Mucosa of descending colon (tissue), 3 donors: ENCODE results near the gene AHRR. TPM values are rescaled to one million over a fixed set of nuclear protein-coding genes. Genes with fewer than 3 reads are reported as not detected.
A peak's percentile ranks its signal among the peaks of the same experiment; 100 is the strongest.
"Not testable (repeated sequence)": the region's sequence is repeated elsewhere in the genome, so short reads cannot be mapped to it uniquely, and the experiment has no call there.

ENCODE experiments used
- ATAC-seq: fragments of 200-7000 bp; cut with Tn5 transposase; one replicate; pipeline ENCODE4 v1.9.1; 2020; ENCODE audit warnings: mild to moderate bottlenecking, moderate library complexity
- DNase-seq, 3 donors: peaks; one replicate each; pipeline ENCODE4 v3.0.0-alpha.2; 2020
- H3K36me3 ChIP-seq: fragments of 200-600 bp; one replicate; pipeline ENCODE4 v1.8.0; 2021; ENCODE audit warnings: low read depth, mild to moderate bottlenecking
- H3K4me1 ChIP-seq: fragments of 200-600 bp; one replicate; pipeline ENCODE4 v1.8.0; 2021; ENCODE audit warnings: low read depth, mild to moderate bottlenecking
- H3K4me3 ChIP-seq: fragments of 200-600 bp; one replicate; pipeline ENCODE4 v1.8.0; 2021; ENCODE audit warnings: mild to moderate bottlenecking
- H3K9me3 ChIP-seq: fragments of 200-600 bp; one replicate; pipeline ENCODE4 v1.8.0; 2021; ENCODE audit warnings: mild to moderate bottlenecking
- CTCF ChIP-seq: fragments of 200-600 bp; IDR thresholded peaks from one replicate; pipeline ENCODE4 v1.8.0; 2022; ENCODE audit warnings: antibody characterized with exemption, mild to moderate bottlenecking
- intact Hi-C, 2 donors: fragments of 100-400 bp; cut with DNase I in 1 of 2; cut with micrococcal nuclease in 1 of 2; formaldehyde crosslinking; loops; one replicate each; pipeline versions ENCODE4 v1.11.0 to v1.11.1; 2022; cut with DNase I, micrococcal nuclease
- total RNA-seq, 3 donors: library from RNA; stranded (reverse); fragmentation: NEBNext Ultra II Directional in 2 of 3; extraction: Animal tissue kit (Norgen Biotek cat#: 25700) in 2 of 3; gene quantifications; one replicate each; pipeline versions ENCODE4 v1.2.1 to v1.2.4, GENCODE V29; 2021 to 2023
- donor health status: DM: no; HTN: no; CAD: no; lungs with moderate emphysema.
- donor health status: DM: no; HTN: no; CAD: no.
- donor health status: DM: no; HTN: yes; CAD: no.

AHRR gene
- total RNA-seq, 3 donors from 2014 or later, result 2.0 to 3.2 (median 2.3) TPM

DNA sequence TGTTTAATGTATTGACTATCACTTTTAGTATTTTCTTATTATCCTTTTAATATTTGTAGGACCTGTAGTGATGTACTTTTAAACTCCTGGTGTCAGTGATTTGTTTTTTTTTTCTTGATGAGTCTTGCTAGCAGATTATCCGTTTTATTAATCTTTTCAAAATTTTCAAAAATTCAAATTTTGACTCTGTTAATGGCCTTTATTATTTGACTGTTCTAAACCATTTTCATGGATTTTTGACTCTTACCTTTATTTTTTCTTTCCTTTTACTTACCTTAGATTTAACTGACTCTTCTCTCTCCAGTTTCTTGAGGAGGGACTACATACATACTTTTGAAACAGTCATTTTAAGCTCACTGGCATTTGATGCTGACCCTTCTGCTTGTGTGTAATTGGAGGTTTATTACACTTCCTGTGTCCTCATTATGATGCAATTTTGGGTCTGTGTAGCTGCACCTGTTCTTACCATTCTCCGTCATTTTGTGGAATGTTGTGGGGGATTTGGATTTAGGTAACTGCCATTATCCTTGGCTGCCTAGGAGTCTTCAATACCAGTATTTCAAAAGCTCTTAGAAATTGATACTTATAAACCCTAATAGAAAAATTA, 89.5 kb downstream of the AHRR start:
- Histone ChIP-seq H3K4me3 (no peak overlapping the region), H3K9me3 (peaks cover 3% of the 10 kb centered on the region), H3K36me3 (no peaks in the 10 kb centered on the region), H3K4me1 (peaks cover 12% of the 10 kb centered on the region)
- ATAC-seq, result no peak
- DNase-seq, result no peak
- no peak for TF ChIP-seq CTCF
- intact Hi-C loops, result no loop called here

- Histone ChIP-seq H3K9me3 (peaks cover 3% of the 10 kb centered on the region), H3K4me3 (no peak overlapping the region), H3K4me1 (peaks cover 12% of the 10 kb centered on the region), H3K36me3 (no peaks in the 10 kb centered on the region)
- ATAC-seq (no peak), DNase-seq (peak in 2 of 3 donors; percentile 7 to 28)
- intact Hi-C loops, result no loop called here
- TF ChIP-seq CTCF, result no peak
Observed at GRCh38 chr5:411728-412127, 90.2 kb downstream of the AHRR start.

DNA sequence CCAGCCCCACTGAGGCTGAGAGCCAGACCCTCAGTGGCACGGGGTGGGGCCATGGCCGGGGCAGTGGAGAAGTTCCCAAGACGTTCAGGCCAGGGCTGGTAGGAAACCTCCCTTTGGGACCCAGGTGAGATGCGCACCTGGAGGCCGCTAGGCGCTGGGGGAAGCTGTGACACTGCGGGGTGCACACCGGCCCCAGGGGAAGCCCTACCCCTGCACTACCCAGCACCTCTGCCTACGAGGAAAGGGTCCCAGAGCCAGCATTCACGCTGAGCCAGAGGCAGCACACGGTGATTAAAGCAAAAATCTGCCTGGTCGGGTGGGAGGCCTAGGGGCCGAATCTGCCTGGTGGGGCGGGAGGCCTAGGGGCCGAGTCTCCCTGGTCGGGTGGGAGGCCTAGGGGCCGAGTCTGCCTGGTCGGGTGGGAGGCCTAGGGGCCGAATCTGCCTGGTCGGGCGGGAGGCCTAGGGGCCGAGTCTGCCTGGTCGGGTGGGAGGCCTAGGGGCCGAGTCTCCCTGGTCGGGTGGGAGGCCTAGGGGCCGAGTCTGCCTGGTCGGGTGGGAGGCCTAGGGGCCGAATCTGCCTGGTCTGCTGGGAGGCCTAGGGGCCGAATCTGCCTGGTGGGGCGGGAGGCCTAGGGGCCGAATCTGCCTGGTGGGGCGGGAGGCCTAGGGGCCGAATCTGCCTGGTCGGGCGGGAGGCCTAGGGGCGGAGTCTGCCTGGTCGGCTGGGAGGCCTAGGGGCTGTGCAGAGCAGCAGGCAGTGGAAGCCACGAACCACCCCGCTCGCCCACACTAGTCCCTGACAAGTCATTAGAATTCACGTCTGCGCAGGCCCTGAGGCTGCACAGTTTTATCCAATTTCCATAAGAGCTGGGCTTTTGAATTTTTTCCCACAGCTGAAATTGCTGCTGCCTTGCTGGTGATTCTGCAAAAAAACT, 93.7 kb downstream of the AHRR start:
- ATAC-seq, H3K36me3 ChIP-seq, H3K9me3 ChIP-seq, H3K4me3 ChIP-seq, intact Hi-C loops: not testable (repeated sequence)
- peaks cover 12% of the 10 kb centered on the region for H3K4me1 ChIP-seq
- peak; percentile 28 to 68 (median 47) for DNase-seq

- Histone ChIP-seq H3K4me1 (peaks cover 12% of the 10 kb centered on the region), H3K9me3 (peaks cover 3% of the 10 kb centered on the region), H3K4me3 (no peak overlapping the region), H3K36me3 (no peaks in the 10 kb centered on the region)
- ATAC-seq (no peak), DNase-seq (peak in 2 of 3 donors; percentile 22 to 43)
- no peak for TF ChIP-seq CTCF
- intact Hi-C loops, result no loop called here
Observed at GRCh38 chr5:415928-416635, 94.6 kb downstream of the AHRR start.

GRCh38 chr5:416636-416960, 95.1 kb downstream of the AHRR start:
- ATAC-seq, result no peak
- no peak for TF ChIP-seq CTCF

More at GRCh38 chr5:416636-416960, 95.1 kb downstream of the AHRR start:
- no peaks in the 10 kb centered on the region for H3K36me3 ChIP-seq
- peaks cover 3% of the 10 kb centered on the region for H3K9me3 ChIP-seq
- H3K4me1 ChIP-seq, result peaks cover 12% of the 10 kb centered on the region
- H3K4me3 ChIP-seq, result no peak overlapping the region
- intact Hi-C loops, result no loop called here
- DNase-seq, result peak in 1 of 3 donors; percentile 34
